Retina (tissue), 1 donor: ENCODE measurements around the gene IQUB.
"Not testable (repeated sequence)": the region's sequence is repeated elsewhere in the genome, so short reads cannot be mapped to it uniquely, and the experiment has no call there.

Experiments
- DNase-seq: peaks from one replicate; pipeline ENCODE4 v3.0.0-alpha.2; 2016

The IQUB gene

GRCh38 chr7:123485187-123485586 lies 49.2 kb downstream of the IQUB start:
- DNase-seq = no peak

- no peak for DNase-seq
Observed at GRCh38 chr7:123484199-123484598, 50.2 kb downstream of the IQUB start.

DNA sequence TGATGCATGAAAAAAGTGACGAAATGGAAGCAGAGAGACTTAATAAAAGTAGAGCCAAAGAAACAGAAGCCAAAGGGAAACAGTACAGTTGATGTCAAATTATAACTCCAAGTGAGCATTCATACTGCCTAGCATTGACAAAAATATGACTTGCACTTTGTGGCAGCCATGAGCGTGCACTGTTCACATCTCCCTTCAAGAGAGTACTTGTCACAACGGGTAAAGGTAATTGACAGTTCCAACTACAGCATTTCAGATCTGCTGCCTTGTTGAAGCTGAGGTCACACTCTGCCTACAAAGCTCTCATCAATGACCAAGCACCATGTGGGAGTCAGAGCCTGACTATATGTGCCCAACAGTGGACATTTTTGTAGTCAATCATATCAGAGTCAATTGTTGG lies 54.3 kb downstream of the IQUB start:
- DNase-seq = no peak

DNA sequence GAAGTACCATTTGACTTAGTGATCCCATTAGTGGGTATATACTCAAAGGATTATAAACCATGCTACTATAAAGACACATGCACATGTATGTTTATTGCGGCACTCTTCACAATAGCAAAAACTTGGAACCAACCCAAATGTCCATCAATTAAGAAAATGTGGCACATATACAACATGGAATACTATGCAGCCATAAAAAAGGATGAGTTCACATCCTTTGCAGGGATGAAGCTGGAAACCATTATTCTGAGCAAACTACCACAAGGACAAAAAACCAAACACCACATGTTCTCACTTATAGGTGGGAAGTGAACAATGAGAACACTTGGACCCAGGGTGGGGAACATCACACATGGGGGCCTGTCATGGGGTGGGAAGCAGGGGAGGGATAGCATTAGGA lies 56.3 kb downstream of the IQUB start:
- not testable (repeated sequence) for DNase-seq

- DNase-seq = no peak
Observed at GRCh38 chr7:123472750-123473445, 61.5 kb downstream of the IQUB start.

DNA sequence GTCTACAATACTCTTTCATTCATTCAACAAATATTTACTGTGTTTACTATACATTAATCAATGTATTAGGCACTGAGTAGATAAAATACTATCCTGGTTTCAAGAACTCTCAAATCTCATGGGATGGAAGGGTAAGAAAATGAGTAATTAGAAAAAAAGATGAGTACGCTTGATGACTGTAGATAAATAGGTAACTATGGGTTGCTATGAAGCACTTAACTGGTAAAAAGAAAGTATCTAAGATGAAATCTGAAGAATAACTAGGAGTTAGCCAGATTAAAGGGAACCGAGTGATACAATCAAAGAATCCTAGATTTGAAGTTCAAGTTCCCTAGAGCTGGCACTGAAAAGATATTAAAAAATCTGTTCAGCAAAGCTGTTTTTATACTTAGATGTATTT lies 62.1 kb downstream of the IQUB start:
- no peak for DNase-seq

DNA sequence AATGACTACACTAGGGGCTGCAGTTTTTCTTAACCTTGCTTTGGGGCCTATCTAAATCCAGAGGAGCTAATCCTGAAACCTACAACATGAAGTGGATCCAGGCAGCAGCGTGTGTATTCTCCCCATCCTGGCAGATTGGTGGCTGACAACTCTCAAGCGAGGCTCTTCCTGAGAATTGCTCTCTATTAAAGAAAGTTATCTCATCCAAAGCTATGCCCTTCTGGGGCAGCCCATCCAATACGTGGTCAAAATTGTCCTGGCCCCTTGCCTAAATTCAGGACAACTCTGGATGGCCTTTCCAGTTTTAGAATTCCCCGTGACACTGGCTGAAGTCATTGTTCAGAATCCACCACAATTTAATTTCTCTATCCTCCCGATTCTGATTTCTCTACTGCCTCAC lies 66.1 kb downstream of the IQUB start:
- DNase-seq = no peak

GRCh38 chr7:123463890-123464289 lies 70.5 kb downstream of the IQUB start:
- no peak for DNase-seq

DNA sequence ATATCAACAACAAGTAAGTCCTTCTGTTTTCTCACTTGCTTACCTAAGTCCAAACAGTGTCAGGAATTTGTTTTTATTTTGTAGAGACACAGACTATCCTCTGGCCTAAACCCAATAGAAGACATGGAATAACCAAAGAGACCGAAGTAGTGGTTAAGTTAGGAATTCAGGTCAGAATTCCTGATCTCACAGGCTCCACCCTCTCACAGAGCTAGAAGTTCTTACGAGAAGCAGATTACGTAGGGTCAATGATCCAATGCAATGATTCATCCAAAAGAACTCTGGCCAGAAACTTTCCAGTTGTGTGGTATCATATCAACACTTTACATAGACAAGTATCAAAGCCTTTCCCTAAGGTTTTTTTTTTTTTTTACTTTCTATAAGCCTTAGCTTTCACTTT lies 73.8 kb downstream of the IQUB start:
- no peak for DNase-seq

GRCh38 chr7:123455965-123456470 lies 78.4 kb downstream of the IQUB start:
- no peak for DNase-seq

DNA sequence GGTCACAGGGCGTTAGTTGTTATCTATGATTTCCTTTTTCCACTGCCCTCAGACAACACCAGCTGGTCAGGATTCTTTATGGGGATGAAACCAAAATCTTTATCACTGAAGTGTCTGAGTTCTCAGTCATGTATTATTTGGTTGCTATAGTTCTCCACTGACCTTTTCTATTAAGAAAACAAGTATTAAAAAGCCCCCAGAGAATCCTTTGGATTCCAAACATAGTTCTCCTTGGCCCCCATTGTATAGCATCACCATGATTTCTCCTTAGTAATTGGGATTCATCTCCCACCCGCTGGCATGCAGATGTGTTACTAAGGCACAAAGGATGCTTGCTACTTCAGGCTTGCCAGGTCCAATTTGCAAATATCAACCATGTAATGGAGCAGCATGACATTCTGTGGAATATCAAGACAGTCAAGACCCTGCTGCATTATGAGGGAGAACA lies 94.3 kb downstream of the IQUB start:
- DNase-seq = peak; percentile 20

- DNase-seq = no peak
Observed at GRCh38 chr7:123439191-123439590, 95.2 kb downstream of the IQUB start.

GRCh38 chr7:123437447-123437995 lies 96.9 kb downstream of the IQUB start:
- no peak for DNase-seq

- DNase-seq = no peak
Observed at GRCh38 chr7:123435080-123435700, 99.2 kb downstream of the IQUB start.

DNA sequence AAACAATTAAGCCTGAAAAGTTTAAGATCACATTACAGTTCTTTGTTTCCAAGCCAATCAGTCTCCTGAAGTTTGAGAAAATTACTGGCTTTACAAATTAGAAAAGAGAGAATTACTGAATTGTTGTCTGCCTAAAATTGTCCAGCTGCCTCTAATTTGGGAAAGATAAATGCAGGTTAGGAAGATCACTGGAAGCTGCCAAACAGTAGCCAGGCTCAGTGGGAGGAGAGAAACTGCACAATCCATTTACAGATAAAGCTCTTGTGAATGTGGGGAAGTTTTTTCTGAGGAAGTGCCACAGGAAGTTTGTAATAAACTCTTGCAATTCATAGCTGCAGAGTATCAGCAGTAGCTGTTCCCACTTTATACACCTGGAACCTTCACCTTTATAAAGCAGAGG lies 100.7 kb downstream of the IQUB start:
- no peak for DNase-seq

DNA sequence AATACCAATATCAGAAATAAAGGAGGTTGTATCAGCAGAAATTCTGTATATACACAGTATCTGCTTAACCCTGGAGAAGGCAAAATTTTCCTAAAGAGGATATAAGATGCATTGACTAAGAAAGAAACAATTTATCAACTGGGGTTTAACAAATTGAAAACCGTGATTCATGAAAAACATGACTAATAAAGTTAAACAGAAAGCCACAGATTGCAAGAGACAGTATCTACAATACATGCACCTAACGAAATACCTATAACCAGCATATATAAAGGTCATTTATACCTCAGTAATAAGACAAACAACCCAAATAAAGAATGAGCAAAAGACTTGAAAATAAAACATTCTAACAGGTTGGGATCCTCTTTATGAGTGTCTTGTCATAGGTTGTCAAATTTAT lies 101.8 kb downstream of the IQUB start:
- DNase-seq = no peak

DNA sequence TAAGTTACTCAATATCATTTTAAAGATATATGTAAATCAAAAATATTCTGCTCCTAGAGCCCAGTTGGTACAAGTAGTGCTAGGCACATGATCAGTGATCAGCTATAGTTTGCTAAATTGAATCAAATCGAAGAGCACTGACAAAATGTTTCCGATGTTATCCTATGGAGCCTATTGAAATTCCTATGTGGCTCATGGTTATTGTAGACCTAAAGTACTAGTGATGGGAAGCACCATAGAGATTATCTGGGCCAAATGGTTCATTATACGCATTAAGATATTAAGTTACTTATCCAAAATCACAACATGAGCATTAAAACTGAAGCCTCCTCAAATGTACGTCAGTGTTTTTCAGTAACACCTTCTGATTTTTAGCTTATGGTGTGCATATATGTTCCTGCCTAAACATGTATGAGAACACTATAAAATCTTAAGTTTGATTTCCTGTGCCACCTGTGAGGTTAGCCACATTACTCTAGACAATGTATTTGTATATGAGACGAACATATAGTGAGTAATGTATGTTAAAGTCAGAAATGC lies 103.2 kb downstream of the IQUB start:
- no peak for DNase-seq

DNA sequence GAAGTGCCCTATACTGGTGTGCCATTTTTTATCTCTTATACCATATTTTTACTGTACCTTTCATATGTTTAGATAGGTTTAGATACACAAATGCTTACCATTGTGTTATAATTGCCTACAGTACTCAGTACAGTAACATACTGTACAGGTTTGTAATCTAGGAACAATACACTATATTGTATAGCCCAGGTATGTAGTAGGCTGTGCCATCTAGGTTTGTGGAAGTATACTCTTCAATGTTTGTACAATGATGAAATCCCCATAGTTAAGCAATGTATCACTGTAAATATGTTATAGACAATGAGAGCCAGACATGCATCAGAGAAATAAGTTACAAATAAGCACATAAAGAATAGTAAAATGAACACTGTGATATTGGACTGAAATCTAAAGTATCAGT lies 109.1 kb downstream of the IQUB start:
- DNase-seq = no peak

- no peak for DNase-seq
Observed at GRCh38 chr7:123424463-123424862, 109.9 kb downstream of the IQUB start.

- no peak for DNase-seq
Observed at GRCh38 chr7:123423622-123424021, 110.8 kb downstream of the IQUB start.

- DNase-seq = no peak
Observed at GRCh38 chr7:123417580-123417979, 116.8 kb downstream of the IQUB start.

DNA sequence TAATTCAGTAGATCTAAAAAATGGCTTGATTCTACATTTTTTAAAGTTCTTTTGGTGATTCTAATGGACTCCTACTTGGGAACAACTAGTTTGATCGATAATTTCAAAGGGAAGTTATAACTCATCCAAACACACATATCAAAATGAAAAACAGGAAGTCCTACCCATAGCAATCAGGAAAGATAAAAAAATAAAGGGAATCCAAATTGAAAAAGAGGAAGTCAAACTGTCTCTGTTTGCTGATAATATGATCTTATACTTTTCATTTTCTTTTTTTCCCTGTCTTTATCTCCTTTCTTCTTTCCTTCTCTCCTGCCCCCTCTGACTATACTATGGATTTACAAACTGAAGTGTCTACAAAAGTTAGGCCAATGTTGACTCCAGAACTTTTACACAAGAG lies 118.8 kb downstream of the IQUB start:
- no peak for DNase-seq

GRCh38 chr7:123410273-123410904 lies 124.0 kb downstream of the IQUB start:
- DNase-seq = no peak

DNA sequence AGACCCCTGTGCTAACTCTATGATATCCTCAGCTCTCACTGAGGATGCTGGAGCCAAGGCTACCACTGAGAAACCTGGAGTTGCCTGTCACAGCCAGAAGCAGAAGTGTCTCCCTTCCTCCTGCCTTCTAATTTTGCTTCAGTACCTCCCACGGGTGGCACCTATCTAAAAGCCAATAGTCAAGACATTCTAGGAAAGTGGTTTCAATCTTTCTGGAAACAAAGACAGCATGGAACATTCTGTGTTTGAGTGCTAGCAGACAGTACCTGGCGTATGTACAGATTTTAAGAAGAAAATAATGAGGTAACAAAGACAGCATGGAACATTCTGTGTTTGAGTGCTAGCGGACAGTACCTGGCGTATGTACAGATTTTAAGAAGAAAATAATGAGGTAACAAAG lies 126.4 kb downstream of the IQUB start:
- not testable (repeated sequence) for DNase-seq
